ENCODE data around the gene LIPF.

DNA sequence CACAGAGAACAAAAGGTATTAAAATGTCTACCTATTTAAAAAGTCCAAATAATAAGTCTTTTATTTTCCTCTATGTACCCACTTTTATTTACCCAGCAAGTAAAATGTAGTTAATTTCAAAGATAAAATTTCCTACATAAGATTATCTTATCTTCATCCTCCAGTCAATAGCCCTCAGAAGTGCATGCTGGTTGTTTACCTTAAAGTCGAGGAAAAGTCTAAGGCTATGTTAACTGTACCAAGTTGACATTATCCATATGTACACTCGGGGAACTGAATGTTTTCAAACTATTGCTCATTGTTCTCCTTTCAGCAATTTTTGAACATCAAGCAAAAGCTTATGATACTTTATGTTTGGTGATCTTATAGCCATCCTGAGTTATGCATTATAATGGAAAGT lies 24.1 kb upstream of the LIPF start:
- TF ChIP-seq, protein P1, sequence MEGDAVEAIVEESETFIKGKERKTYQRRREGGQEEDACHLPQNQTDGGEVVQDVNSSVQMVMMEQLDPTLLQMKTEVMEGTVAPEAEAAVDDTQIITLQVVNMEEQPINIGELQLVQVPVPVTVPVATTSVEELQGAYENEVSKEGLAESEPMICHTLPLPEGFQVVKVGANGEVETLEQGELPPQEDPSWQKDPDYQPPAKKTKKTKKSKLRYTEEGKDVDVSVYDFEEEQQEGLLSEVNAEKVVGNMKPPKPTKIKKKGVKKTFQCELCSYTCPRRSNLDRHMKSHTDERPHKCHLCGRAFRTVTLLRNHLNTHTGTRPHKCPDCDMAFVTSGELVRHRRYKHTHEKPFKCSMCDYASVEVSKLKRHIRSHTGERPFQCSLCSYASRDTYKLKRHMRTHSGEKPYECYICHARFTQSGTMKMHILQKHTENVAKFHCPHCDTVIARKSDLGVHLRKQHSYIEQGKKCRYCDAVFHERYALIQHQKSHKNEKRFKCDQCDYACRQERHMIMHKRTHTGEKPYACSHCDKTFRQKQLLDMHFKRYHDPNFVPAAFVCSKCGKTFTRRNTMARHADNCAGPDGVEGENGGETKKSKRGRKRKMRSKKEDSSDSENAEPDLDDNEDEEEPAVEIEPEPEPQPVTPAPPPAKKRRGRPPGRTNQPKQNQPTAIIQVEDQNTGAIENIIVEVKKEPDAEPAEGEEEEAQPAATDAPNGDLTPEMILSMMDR (IDR thresholded peaks at IDR 0.05), result no peak
- TF ChIP-seq POLR2A (IDR thresholded peaks at IDR 0.05), result no peak

All from uterus (tissue), 2 donors.